ENCODE measurements around the gene AGK.

AGK gene

GRCh38 chr7:141597966-141598365 lies 46.8 kb downstream of the AGK start:
- Histone ChIP-seq H3K27me3 (ENCODE audit: insufficient read depth, low read depth) (no peaks in the 10 kb centered on the region), H3K79me2 (ENCODE audit: insufficient read depth, low read depth) (no peaks in the 10 kb centered on the region), H3K4me2 (no peak overlapping the region), H3K27ac (no peak overlapping the region), H3K36me3 (ENCODE audit: insufficient read depth) (no peaks in the 10 kb centered on the region; the same call in 1 of the 2 replicates), H3K4me1 (ENCODE audit: low read depth, poor library complexity, severe bottlenecking) (no peaks in the 10 kb centered on the region), H4K20me1 (ENCODE audit: insufficient read depth) (no peaks in the 10 kb centered on the region), H2AFZ (ENCODE audit: low read depth) (no peak overlapping the region), H3K4me3 (IDR thresholded peaks at IDR 0.05; ENCODE audit: insufficient read depth, low read depth, low read length) (no peak overlapping the region), H3K9ac (no peak overlapping the region)
- no peak for TF ChIP-seq CTCF (conservative IDR thresholded peaks at IDR 0.05; ENCODE audit: low read depth, low read length)

GRCh38 chr7:141598408-141598807 lies 47.2 kb downstream of the AGK start:
- Histone ChIP-seq H2AFZ (ENCODE audit: low read depth) (no peak overlapping the region), H3K79me2 (ENCODE audit: insufficient read depth, low read depth) (no peaks in the 10 kb centered on the region), H4K20me1 (ENCODE audit: insufficient read depth) (no peaks in the 10 kb centered on the region), H3K36me3 (ENCODE audit: insufficient read depth) (no peaks in the 10 kb centered on the region; the same call in 1 of the 2 replicates), H3K27ac (no peak overlapping the region), H3K4me3 (IDR thresholded peaks at IDR 0.05; ENCODE audit: insufficient read depth, low read depth, low read length) (no peak overlapping the region), H3K9ac (no peak overlapping the region), H3K27me3 (ENCODE audit: insufficient read depth, low read depth) (no peaks in the 10 kb centered on the region), H3K4me2 (no peak overlapping the region), H3K4me1 (ENCODE audit: low read depth, poor library complexity, severe bottlenecking) (no peaks in the 10 kb centered on the region)
- TF ChIP-seq CTCF (conservative IDR thresholded peaks at IDR 0.05; ENCODE audit: low read depth, low read length): no peak

- Histone ChIP-seq H3K4me2 (no peak overlapping the region), H2AFZ (ENCODE audit: low read depth) (no peak overlapping the region), H3K9ac (no peak overlapping the region), H3K27me3 (ENCODE audit: insufficient read depth, low read depth) (no peaks in the 10 kb centered on the region), H3K27ac (no peak overlapping the region), H3K36me3 (ENCODE audit: insufficient read depth) (no peaks in the 10 kb centered on the region; the same call in 1 of the 2 replicates), H3K4me3 (IDR thresholded peaks at IDR 0.05; ENCODE audit: insufficient read depth, low read depth, low read length) (no peak overlapping the region), H3K4me1 (ENCODE audit: low read depth, poor library complexity, severe bottlenecking) (no peaks in the 10 kb centered on the region), H4K20me1 (ENCODE audit: insufficient read depth) (no peaks in the 10 kb centered on the region), H3K79me2 (ENCODE audit: insufficient read depth, low read depth) (no peaks in the 10 kb centered on the region)
- TF ChIP-seq CTCF (conservative IDR thresholded peaks at IDR 0.05; ENCODE audit: low read depth, low read length): no peak
These were observed 49.2 kb downstream of the AGK start for GRCh38 chr7:141600168-141601006.

- no peak overlapping the region for H2AFZ ChIP-seq (ENCODE audit: low read depth)
- H3K36me3 ChIP-seq (ENCODE audit: insufficient read depth): peaks cover 12% of the 10 kb centered on the region; the same call in 1 of the 2 replicates
- H3K27ac ChIP-seq: no peak overlapping the region
- no peak overlapping the region for H3K9ac ChIP-seq
- no peaks in the 10 kb centered on the region for H4K20me1 ChIP-seq (ENCODE audit: insufficient read depth)
- no peaks in the 10 kb centered on the region for H3K79me2 ChIP-seq (ENCODE audit: insufficient read depth, low read depth)
- TF ChIP-seq CTCF (conservative IDR thresholded peaks at IDR 0.05; ENCODE audit: low read depth, low read length): no peak
- no peaks in the 10 kb centered on the region for H3K4me1 ChIP-seq (ENCODE audit: low read depth, poor library complexity, severe bottlenecking)
- no peaks in the 10 kb centered on the region for H3K27me3 ChIP-seq (ENCODE audit: insufficient read depth, low read depth)
- no peak overlapping the region for H3K4me2 ChIP-seq
- no peak overlapping the region for H3K4me3 ChIP-seq (IDR thresholded peaks at IDR 0.05; ENCODE audit: insufficient read depth, low read depth, low read length)
These were observed 58.4 kb downstream of the AGK start for GRCh38 chr7:141609576-141609975.
